Measurements from ENCODE around the gene PHLDB2. TPM values are rescaled to one million over a fixed set of nuclear protein-coding genes. Genes with fewer than 3 reads are reported as not detected.

Gene PHLDB2
- total RNA-seq, 1 donor from 2014 or later: 59.1 TPM

DNA sequence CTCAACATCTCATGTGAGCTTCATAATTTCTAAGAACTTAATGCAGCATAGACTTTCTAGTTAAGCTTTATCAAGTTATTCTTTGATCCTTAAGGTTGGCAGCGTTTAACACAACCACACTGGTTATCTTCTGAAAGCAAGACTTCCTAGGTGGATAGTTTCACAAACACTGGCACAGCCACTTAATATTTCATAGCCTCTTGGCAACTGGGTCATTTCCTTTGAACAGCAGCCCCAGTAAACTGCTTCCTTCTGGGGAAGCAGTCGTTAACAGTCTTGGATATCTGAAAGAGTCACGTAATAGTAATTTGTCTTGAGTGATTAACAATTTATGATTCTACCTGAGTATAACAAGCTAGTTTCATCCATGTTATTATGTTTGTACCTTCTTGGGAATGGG is 73.9 kb downstream of the PHLDB2 start:
- no peak for DNase-seq (ENCODE audit: low spot score, unreplicated experiment)
- H3K27ac Mint-ChIP-seq: no peak overlapping the region
- peaks cover 14% of the 10 kb centered on the region for H3K36me3 Mint-ChIP-seq (ENCODE audit: insufficient read depth)
- H3K4me3 Mint-ChIP-seq (ENCODE audit: low read depth): no peak overlapping the region
- H3K9me3 Mint-ChIP-seq (ENCODE audit: low read depth): no peaks in the 10 kb centered on the region
- H3K27me3 Mint-ChIP-seq: no peaks in the 10 kb centered on the region
- TF ChIP-seq, protein P1, sequence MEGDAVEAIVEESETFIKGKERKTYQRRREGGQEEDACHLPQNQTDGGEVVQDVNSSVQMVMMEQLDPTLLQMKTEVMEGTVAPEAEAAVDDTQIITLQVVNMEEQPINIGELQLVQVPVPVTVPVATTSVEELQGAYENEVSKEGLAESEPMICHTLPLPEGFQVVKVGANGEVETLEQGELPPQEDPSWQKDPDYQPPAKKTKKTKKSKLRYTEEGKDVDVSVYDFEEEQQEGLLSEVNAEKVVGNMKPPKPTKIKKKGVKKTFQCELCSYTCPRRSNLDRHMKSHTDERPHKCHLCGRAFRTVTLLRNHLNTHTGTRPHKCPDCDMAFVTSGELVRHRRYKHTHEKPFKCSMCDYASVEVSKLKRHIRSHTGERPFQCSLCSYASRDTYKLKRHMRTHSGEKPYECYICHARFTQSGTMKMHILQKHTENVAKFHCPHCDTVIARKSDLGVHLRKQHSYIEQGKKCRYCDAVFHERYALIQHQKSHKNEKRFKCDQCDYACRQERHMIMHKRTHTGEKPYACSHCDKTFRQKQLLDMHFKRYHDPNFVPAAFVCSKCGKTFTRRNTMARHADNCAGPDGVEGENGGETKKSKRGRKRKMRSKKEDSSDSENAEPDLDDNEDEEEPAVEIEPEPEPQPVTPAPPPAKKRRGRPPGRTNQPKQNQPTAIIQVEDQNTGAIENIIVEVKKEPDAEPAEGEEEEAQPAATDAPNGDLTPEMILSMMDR (IDR thresholded peaks at IDR 0.05; ENCODE audit: unreplicated experiment): no peak
- peaks cover 4% of the 10 kb centered on the region for H3K4me1 Mint-ChIP-seq (ENCODE audit: low read depth)

DNA sequence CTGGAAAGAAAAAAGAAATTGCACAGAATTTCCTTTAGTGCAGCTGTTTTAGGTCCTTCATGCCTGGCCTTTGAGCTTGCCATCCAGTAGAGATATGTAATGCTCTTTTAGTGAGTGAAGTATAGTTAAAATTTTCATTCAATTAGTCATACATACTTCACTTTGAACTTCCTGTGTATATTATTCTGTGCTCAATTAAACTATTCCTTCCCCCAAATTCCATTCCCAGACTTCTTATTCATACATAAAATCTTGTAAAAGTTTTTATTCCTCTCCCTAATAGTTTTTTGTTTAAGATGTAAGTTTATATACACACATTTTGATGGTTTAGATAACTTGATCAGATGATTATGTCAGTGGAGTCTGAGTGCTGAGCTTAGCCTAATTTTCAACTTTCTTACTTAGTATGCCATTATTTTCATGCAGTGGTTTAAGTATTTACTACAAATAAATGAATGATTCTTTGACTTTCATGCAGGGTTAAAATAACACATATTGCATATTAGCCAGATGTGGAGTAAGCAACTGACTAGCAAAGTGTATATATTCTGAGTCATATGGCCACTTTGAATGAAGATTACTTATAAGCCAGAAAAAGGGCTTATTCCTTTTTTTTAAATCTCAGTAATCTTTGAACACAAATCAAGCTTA is 77.3 kb downstream of the PHLDB2 start:
- TF ChIP-seq, protein P1 (IDR thresholded peaks at IDR 0.05; ENCODE audit: unreplicated experiment): no peak

DNA sequence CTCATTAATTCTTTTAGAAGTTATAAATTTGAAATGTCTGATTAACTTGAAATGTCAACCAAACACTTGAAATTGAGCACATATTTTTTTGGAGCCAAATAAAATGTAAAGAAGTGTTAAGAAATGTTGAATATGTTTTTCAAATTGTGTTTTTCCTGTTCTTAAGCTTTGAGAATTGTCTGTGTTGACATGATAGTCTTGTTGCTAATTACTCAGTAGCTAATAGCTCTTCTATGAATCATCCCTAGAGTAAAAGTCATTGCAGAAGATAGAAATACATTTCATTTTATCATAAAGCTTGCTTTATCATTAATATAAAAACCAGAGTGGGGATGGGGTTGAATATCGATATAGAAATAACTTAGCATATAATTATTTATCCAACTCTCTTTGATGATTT is 77.9 kb downstream of the PHLDB2 start:
- no peak for DNase-seq (ENCODE audit: low spot score, unreplicated experiment)
- H3K27ac Mint-ChIP-seq: no peak overlapping the region
- peaks cover 21% of the 10 kb centered on the region for H3K36me3 Mint-ChIP-seq (ENCODE audit: insufficient read depth)
- no peaks in the 10 kb centered on the region for H3K9me3 Mint-ChIP-seq (ENCODE audit: low read depth)
- H3K27me3 Mint-ChIP-seq: no peaks in the 10 kb centered on the region
- TF ChIP-seq, protein P1 (IDR thresholded peaks at IDR 0.05; ENCODE audit: unreplicated experiment): no peak
- H3K4me3 Mint-ChIP-seq (ENCODE audit: low read depth): no peak overlapping the region
- H3K4me1 Mint-ChIP-seq (ENCODE audit: low read depth): no peaks in the 10 kb centered on the region

More for the DNA sequence above, 77.3 kb downstream of the PHLDB2 start:
- no peaks in the 10 kb centered on the region for H3K9me3 Mint-ChIP-seq (ENCODE audit: low read depth)
- H3K27ac Mint-ChIP-seq: no peak overlapping the region
- peaks cover 21% of the 10 kb centered on the region for H3K36me3 Mint-ChIP-seq (ENCODE audit: insufficient read depth)
- no peak overlapping the region for H3K4me3 Mint-ChIP-seq (ENCODE audit: low read depth)
- no peaks in the 10 kb centered on the region for H3K4me1 Mint-ChIP-seq (ENCODE audit: low read depth)
- H3K27me3 Mint-ChIP-seq: no peaks in the 10 kb centered on the region
- DNase-seq (ENCODE audit: low spot score, unreplicated experiment): no peak

- TF ChIP-seq, protein P1 (IDR thresholded peaks at IDR 0.05; ENCODE audit: unreplicated experiment): no peak
- Mint-ChIP-seq H3K4me3 (ENCODE audit: low read depth) (no peak overlapping the region), H3K36me3 (ENCODE audit: insufficient read depth) (peaks cover 19% of the 10 kb centered on the region), H3K27me3 (no peaks in the 10 kb centered on the region), H3K27ac (no peak overlapping the region), H3K4me1 (ENCODE audit: low read depth) (no peaks in the 10 kb centered on the region), H3K9me3 (ENCODE audit: low read depth) (no peaks in the 10 kb centered on the region)
- no peak for DNase-seq (ENCODE audit: low spot score, unreplicated experiment)
These were observed 78.8 kb downstream of the PHLDB2 start for GRCh38 chr3:111937871-111938270.

- TF ChIP-seq, protein P1 (IDR thresholded peaks at IDR 0.05; ENCODE audit: unreplicated experiment): no peak
- H3K27me3 Mint-ChIP-seq: no peaks in the 10 kb centered on the region
- H3K9me3 Mint-ChIP-seq (ENCODE audit: low read depth): no peaks in the 10 kb centered on the region
- no peak overlapping the region for H3K4me3 Mint-ChIP-seq (ENCODE audit: low read depth)
- no peak overlapping the region for H3K27ac Mint-ChIP-seq
- no peaks in the 10 kb centered on the region for H3K4me1 Mint-ChIP-seq (ENCODE audit: low read depth)
- peaks cover 13% of the 10 kb centered on the region for H3K36me3 Mint-ChIP-seq (ENCODE audit: insufficient read depth)
- no peak for DNase-seq (ENCODE audit: low spot score, unreplicated experiment)
These were observed 80.8 kb downstream of the PHLDB2 start for GRCh38 chr3:111939873-111940272.

Measured in progenitor cell of endocrine pancreas (in vitro differentiated cells).